Measurements from ENCODE around the gene SPPL3.

The SPPL3 gene

GRCh38 chr12:120844297-120844696, 59.9 kb downstream of the SPPL3 start:
- TF ChIP-seq SIN3A (IDR thresholded peaks at IDR 0.05; ENCODE audit: borderline replicate concordance, insufficient read depth, low read length), result no peak
- no peak for TF ChIP-seq TAF1 (IDR thresholded peaks at IDR 0.05; ENCODE audit: borderline replicate concordance, insufficient read depth, low read length)
- TF ChIP-seq, protein P1, sequence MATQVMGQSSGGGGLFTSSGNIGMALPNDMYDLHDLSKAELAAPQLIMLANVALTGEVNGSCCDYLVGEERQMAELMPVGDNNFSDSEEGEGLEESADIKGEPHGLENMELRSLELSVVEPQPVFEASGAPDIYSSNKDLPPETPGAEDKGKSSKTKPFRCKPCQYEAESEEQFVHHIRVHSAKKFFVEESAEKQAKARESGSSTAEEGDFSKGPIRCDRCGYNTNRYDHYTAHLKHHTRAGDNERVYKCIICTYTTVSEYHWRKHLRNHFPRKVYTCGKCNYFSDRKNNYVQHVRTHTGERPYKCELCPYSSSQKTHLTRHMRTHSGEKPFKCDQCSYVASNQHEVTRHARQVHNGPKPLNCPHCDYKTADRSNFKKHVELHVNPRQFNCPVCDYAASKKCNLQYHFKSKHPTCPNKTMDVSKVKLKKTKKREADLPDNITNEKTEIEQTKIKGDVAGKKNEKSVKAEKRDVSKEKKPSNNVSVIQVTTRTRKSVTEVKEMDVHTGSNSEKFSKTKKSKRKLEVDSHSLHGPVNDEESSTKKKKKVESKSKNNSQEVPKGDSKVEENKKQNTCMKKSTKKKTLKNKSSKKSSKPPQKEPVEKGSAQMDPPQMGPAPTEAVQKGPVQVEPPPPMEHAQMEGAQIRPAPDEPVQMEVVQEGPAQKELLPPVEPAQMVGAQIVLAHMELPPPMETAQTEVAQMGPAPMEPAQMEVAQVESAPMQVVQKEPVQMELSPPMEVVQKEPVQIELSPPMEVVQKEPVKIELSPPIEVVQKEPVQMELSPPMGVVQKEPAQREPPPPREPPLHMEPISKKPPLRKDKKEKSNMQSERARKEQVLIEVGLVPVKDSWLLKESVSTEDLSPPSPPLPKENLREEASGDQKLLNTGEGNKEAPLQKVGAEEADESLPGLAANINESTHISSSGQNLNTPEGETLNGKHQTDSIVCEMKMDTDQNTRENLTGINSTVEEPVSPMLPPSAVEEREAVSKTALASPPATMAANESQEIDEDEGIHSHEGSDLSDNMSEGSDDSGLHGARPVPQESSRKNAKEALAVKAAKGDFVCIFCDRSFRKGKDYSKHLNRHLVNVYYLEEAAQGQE (IDR thresholded peaks at IDR 0.05; ENCODE audit: insufficient read depth in 1 of 2, low read depth in 2 of 2, low read length in 2 of 2), result no peak
- TF ChIP-seq POLR2AphosphoS5 (IDR thresholded peaks at IDR 0.05; ENCODE audit: low read depth, low read length), result no peak
- TF ChIP-seq FOXP2 (optimal IDR thresholded peaks at IDR 0.05; ENCODE audit: borderline replicate concordance, extremely low read depth, extremely low read length, insufficient read depth), result no peak

- TF ChIP-seq SIN3A (IDR thresholded peaks at IDR 0.05; ENCODE audit: borderline replicate concordance, insufficient read depth, low read length) (no peak), POLR2AphosphoS5 (IDR thresholded peaks at IDR 0.05; ENCODE audit: low read depth, low read length) (no peak), TAF1 (IDR thresholded peaks at IDR 0.05; ENCODE audit: borderline replicate concordance, insufficient read depth, low read length) (no peak), FOXP2 (optimal IDR thresholded peaks at IDR 0.05; ENCODE audit: borderline replicate concordance, extremely low read depth, extremely low read length, insufficient read depth) (no peak)
- TF ChIP-seq, protein P1 (IDR thresholded peaks at IDR 0.05; ENCODE audit: insufficient read depth in 1 of 2, low read depth in 2 of 2, low read length in 2 of 2), result no peak
Measured at GRCh38 chr12:120843472-120843871, 60.7 kb downstream of the SPPL3 start.

DNA sequence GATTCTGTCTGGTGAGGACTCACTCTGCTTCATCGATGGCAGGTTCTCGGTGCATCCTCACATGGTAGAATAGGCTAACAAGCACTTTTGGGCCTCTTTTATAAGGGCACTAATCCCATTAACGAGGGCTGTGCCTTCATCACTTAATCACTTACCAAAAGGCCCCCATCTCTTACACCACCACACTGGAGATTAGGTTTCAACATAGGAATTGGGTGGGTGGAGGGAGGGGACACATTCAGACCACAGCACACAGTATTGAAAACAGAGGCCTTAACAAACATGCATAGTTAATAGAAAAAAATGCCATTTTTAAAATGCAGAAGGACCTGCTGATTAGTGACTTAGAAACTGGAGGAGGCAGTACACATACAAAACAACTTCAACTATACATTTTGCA, 61.6 kb downstream of the SPPL3 start:
- TF ChIP-seq SIN3A (IDR thresholded peaks at IDR 0.05; ENCODE audit: borderline replicate concordance, insufficient read depth, low read length) (no peak), FOXP2 (optimal IDR thresholded peaks at IDR 0.05; ENCODE audit: borderline replicate concordance, extremely low read depth, extremely low read length, insufficient read depth) (no peak), POLR2AphosphoS5 (IDR thresholded peaks at IDR 0.05; ENCODE audit: low read depth, low read length) (no peak), TAF1 (IDR thresholded peaks at IDR 0.05; ENCODE audit: borderline replicate concordance, insufficient read depth, low read length) (no peak)
- TF ChIP-seq, protein P1 (IDR thresholded peaks at IDR 0.05; ENCODE audit: insufficient read depth in 1 of 2, low read depth in 2 of 2, low read length in 2 of 2), result no peak

DNA sequence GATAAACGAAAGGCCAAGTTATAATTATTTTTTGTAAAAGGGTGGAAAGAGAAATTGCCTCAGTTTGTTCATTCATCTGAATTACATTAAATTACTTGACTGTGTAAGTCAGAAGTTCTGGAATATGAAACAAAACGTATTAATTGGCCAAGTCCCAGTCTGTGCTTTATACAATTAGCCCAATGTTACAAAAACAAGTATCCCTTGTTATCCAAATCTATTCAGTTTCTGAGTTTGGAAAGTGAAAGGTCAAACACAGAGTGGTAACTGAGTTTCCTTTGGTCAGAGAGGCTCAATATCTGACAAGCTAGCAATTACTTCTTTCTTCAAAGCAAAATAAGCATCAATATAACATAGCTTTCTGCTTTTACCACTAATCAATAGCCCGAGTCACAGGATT, 62.6 kb downstream of the SPPL3 start:
- TF ChIP-seq SIN3A (IDR thresholded peaks at IDR 0.05; ENCODE audit: borderline replicate concordance, insufficient read depth, low read length) (no peak), POLR2AphosphoS5 (IDR thresholded peaks at IDR 0.05; ENCODE audit: low read depth, low read length) (no peak), TAF1 (IDR thresholded peaks at IDR 0.05; ENCODE audit: borderline replicate concordance, insufficient read depth, low read length) (no peak), FOXP2 (optimal IDR thresholded peaks at IDR 0.05; ENCODE audit: borderline replicate concordance, extremely low read depth, extremely low read length, insufficient read depth) (no peak)
- TF ChIP-seq, protein P1 (IDR thresholded peaks at IDR 0.05; ENCODE audit: insufficient read depth in 1 of 2, low read depth in 2 of 2, low read length in 2 of 2), result no peak

DNA sequence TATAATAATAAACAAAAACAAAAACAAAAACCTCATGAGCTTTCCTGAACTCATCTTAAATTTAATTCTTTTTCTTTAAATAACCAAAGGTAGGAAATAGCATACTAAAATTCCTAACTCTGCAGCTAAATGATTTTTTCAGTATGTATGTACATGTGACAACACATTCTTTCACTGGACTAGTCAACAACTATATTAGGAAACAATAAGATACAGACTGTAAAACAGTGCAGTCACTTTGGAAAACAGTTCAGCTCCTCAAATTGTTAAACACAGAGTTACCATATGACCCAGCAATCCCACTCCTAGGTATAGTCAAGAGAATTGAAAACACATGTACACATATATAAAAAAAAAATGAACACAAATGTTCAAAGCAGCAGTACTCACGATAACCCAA, 64.7 kb downstream of the SPPL3 start:
- TF ChIP-seq TAF1 (IDR thresholded peaks at IDR 0.05; ENCODE audit: borderline replicate concordance, insufficient read depth, low read length), result no peak
- TF ChIP-seq, protein P1 (IDR thresholded peaks at IDR 0.05; ENCODE audit: insufficient read depth in 1 of 2, low read depth in 2 of 2, low read length in 2 of 2), result no peak
- no peak for TF ChIP-seq POLR2AphosphoS5 (IDR thresholded peaks at IDR 0.05; ENCODE audit: low read depth, low read length)
- no peak for TF ChIP-seq SIN3A (IDR thresholded peaks at IDR 0.05; ENCODE audit: borderline replicate concordance, insufficient read depth, low read length)
- no peak for TF ChIP-seq FOXP2 (optimal IDR thresholded peaks at IDR 0.05; ENCODE audit: borderline replicate concordance, extremely low read depth, extremely low read length, insufficient read depth)

Data from PFSK-1 (cell line).